GM13976 (cell line): ENCODE measurements around the gene VWA5B1.

Source experiments
- DNase-seq: peaks from one replicate; pipeline ENCODE4 v3.0.0; 2012; ENCODE audit warnings: low spot score
- CTCF ChIP-seq: IDR thresholded peaks from 2 replicates; pipeline ENCODE4 v1.5.1; 2012; ENCODE audit warnings: borderline replicate concordance, mild to moderate bottlenecking; ENCODE audit not compliant: insufficient read depth; ENCODE audit errors: extremely low read depth, missing control alignments, control extremely low read depth
- in situ Hi-C: fragments of 300-500 bp; cut with MboI; formaldehyde crosslinking; loops from one replicate; pipeline ENCODE4 v1.12.0; 2022; ENCODE audit warnings: low sequenced_read_pairs, mixed read lengths, inconsistent platforms; ENCODE audit not compliant: unreplicated experiment

VWA5B1 gene

GRCh38 chr1:20324704-20325406 lies 34.2 kb downstream of the VWA5B1 start:
- in situ Hi-C loops = no loop called here
- DNase-seq = no peak
- TF ChIP-seq CTCF = no peak

DNA sequence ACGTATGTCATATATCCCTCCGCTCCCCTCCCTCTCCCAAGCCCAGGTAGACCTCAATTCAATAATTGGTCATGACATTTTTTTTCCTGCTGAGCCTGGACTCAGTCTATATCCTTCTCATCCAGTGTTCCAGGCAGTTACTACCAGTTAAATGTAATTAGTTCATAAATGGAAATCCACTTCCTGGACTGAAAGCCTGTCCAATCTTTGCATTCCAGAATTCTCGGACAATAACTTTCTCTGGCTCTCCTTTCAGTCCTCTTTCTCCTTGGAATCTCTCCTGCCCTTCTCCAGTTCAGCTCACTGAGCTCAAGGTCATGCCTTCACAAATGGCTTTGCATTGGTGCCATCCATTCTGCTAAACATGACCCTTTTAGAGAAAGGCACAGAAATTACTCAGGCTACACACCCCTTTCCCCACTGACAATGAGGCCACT lies 34.8 kb downstream of the VWA5B1 start:
- no peak for DNase-seq
- no peak for TF ChIP-seq CTCF
- in situ Hi-C loops = no loop called here

GRCh38 chr1:20325844-20326420 lies 35.3 kb downstream of the VWA5B1 start:
- in situ Hi-C loops = no loop called here
- no peak for DNase-seq
- no peak for TF ChIP-seq CTCF

GRCh38 chr1:20327467-20327866 lies 36.8 kb downstream of the VWA5B1 start:
- no peak for DNase-seq
- in situ Hi-C loops = no loop called here
- no peak for TF ChIP-seq CTCF

GRCh38 chr1:20328201-20328600 lies 37.5 kb downstream of the VWA5B1 start:
- no peak for TF ChIP-seq CTCF
- no peak for DNase-seq
- in situ Hi-C loops = no loop called here

DNA sequence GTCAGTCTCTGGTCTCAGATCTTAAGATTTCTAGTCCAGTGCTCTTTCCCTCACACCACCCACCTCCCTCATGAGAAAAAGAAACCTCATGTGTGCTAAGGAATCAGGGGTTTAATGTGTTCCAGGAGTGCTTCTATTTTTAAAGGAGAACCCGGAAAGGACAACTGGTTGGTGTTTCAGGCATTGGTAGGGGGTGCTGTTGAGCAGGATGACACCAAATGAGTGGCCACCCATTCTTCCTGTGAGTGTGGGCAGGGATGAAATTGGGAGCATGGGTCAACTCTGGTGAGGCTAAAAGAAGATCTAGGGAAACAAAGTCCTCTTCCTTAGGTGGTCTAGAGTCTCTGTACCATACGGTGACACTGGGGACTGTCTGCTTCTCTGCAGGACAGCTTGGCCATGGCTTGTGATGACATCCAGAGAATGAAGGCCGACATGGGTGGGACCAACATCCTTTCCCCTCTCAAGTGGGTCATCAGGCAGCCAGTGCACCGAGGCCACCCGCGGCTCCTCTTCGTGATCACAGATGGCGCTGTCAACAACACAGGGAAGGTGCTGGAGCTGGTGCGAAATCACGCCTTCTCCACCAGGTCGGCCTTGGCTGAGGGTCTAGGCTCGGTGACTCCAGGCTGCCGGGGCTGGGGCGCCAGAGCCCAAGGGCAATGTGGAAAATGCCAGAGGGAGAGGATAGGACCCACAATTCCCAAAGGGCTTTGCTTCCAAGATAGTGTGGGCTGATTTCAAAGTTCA lies 39.3 kb downstream of the VWA5B1 start:
- in situ Hi-C loops = no loop called here
- TF ChIP-seq CTCF = peak; percentile 18
- no peak for DNase-seq
